OCI-LY3 (cell line): ENCODE results near the gene PALD1.
A peak's percentile ranks its signal among the peaks of the same experiment; 100 is the strongest.

Experiments
- H2AFZ ChIP-seq: fragments of 200-600, 300-600 bp; shearing (Covaris generic); 2 replicates; pipeline ENCODE4 v1.6.0; 2014; ENCODE audit warnings: antibody characterized with exemption, low read depth, low read length
- H3K27ac ChIP-seq: fragments of 200-600, 300-600 bp; sonication (generic); 2 replicates; pipeline ENCODE4 v1.5.1; 2014; ENCODE audit warnings: mild to moderate bottlenecking, low read length, moderate library complexity, mixed read lengths
- H3K27me3 ChIP-seq: fragments of 200-600, 300-600 bp; sonication (generic); 2 replicates; pipeline ENCODE4 v1.6.1; 2014; ENCODE audit warnings: low read depth, low read length, mixed read lengths
- H3K36me3 ChIP-seq: fragments of 200-600, 300-600 bp; sonication (generic); replicated peaks from 2 replicates; pipeline ENCODE3; 2014; ENCODE audit warnings: low read depth, low read length, mixed read lengths
- H3K4me1 ChIP-seq: fragments of 300-600, 200-600 bp; sonication (generic); 2 replicates; pipeline ENCODE4 v1.6.1; 2014; ENCODE audit warnings: low read length, mixed read lengths
- H3K4me2 ChIP-seq: fragments of 200-600, 300-600 bp; sonication (generic); 2 replicates; pipeline ENCODE4 v1.6.1; 2014; ENCODE audit warnings: low read length, mixed read lengths
- H3K4me3 ChIP-seq: fragments of 300-600, 200-600 bp; sonication (generic); 2 replicates; pipeline ENCODE4 v1.5.1; 2014; ENCODE audit warnings: antibody characterized with exemption, mild to moderate bottlenecking, low read length, moderate library complexity
- H3K79me2 ChIP-seq: fragments of 300-600, 200-600 bp; shearing (Covaris generic); 2 replicates; pipeline ENCODE4 v1.6.1; 2014; ENCODE audit warnings: mild to moderate bottlenecking, low read length, mixed read lengths
- H3K9ac ChIP-seq: fragments of 300-600, 200-600 bp; shearing (Covaris generic); 2 replicates; pipeline ENCODE4 v1.6.0; 2014; ENCODE audit warnings: mild to moderate bottlenecking, low read length, moderate library complexity
- H3K9me3 ChIP-seq: fragments of 200-600, 300-600 bp; shearing (Covaris generic); 2 replicates; pipeline ENCODE4 v1.6.1; 2014; ENCODE audit warnings: low read length, mixed read lengths; ENCODE audit not compliant: insufficient read depth
- H4K20me1 ChIP-seq: fragments of 200-600, 300-600 bp; sonication (generic); 2 replicates; pipeline ENCODE4 v1.6.1; 2016; ENCODE audit warnings: low read length, mixed read lengths; ENCODE audit not compliant: insufficient read depth
- EZH2phosphoT487 ChIP-seq: fragments of 200-600 bp; shearing (Covaris generic); IDR thresholded peaks from 2 replicates; pipeline ENCODE4 v1.6.1; 2018; ENCODE audit warnings: antibody characterized with exemption, mixed run types, low read depth
- TF ChIP-seq, protein P1 (sequence below): fragments of 200-600, 300-600 bp; sonication (generic); IDR thresholded peaks from 2 replicates; pipeline ENCODE4 v1.5.1; 2014; ENCODE audit warnings: antibody characterized with exemption, low read length, low read depth

The PALD1 gene

DNA sequence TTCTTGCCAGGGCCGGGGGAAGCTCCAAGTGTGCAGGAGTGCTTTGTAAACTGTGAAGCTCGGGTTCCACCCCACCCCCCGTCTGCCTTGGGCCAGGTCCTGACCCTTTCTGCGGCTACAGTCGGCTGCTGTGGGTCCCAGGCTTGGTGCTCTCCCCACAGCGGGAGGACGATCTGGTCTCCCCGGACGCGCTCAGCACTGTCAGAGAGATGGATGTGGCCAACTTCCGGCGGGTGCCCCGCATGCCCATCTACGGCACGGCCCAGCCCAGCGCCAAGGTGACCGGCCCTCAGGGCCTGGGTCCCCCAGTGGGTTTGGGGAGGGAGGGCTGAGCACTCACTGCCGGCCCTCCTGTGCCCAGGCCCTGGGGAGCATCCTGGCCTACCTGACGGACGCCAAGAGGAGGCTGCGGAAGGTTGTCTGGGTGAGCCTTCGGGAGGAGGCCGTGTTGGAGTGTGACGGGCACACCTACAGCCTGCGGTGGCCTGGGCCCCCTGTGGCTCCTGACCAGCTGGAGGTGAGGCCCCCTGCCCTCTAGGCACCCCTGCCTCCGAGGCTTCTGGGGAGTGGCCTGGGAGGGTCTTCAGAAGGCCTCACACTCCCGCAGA lies 60.3 kb downstream of the PALD1 start:
- Histone ChIP-seq H3K4me1 (0 out of 2 replicates have a peak, but pooled peaks cover under 1% of the 10 kb centered on the region), H3K36me3 (no peaks in the 10 kb centered on the region), H3K9me3 (no peaks in the 10 kb centered on the region), H3K79me2 (no peaks in the 10 kb centered on the region), H2AFZ (no peak overlapping the region), H3K9ac (no peak overlapping the region), H3K27me3 (no peaks in the 10 kb centered on the region), H3K27ac (no peak overlapping the region), H3K4me2 (no peak overlapping the region), H4K20me1 (no peaks in the 10 kb centered on the region), H3K4me3 (no peak overlapping the region)
- TF ChIP-seq, protein P1, sequence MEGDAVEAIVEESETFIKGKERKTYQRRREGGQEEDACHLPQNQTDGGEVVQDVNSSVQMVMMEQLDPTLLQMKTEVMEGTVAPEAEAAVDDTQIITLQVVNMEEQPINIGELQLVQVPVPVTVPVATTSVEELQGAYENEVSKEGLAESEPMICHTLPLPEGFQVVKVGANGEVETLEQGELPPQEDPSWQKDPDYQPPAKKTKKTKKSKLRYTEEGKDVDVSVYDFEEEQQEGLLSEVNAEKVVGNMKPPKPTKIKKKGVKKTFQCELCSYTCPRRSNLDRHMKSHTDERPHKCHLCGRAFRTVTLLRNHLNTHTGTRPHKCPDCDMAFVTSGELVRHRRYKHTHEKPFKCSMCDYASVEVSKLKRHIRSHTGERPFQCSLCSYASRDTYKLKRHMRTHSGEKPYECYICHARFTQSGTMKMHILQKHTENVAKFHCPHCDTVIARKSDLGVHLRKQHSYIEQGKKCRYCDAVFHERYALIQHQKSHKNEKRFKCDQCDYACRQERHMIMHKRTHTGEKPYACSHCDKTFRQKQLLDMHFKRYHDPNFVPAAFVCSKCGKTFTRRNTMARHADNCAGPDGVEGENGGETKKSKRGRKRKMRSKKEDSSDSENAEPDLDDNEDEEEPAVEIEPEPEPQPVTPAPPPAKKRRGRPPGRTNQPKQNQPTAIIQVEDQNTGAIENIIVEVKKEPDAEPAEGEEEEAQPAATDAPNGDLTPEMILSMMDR, result no peak
- TF ChIP-seq EZH2phosphoT487, result no peak

DNA sequence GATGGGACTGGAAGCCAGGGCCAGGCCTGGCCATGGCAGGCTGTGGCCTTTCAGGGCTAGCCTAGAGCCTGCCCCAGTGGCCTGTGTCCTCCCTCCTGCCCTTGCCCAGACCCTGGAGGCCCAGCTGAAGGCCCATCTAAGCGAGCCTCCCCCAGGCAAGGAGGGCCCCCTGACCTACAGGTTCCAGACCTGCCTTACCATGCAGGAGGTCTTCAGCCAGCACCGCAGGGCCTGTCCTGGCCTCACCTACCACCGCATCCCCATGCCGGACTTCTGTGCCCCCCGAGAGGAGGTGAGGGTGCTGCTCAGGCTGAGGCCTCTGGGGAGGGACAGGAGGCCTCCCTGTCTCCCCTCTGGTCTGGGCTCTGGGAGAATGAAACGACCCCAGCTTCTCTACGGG lies 60.9 kb downstream of the PALD1 start:
- Histone ChIP-seq H3K9ac (no peak overlapping the region), H3K4me1 (peaks cover 6% of the 10 kb centered on the region; the same call in 1 of the 2 replicates), H3K79me2 (no peaks in the 10 kb centered on the region), H2AFZ (no peak overlapping the region), H3K9me3 (no peaks in the 10 kb centered on the region), H3K4me2 (no peak overlapping the region), H3K4me3 (no peak overlapping the region), H3K27ac (no peak overlapping the region), H3K27me3 (no peaks in the 10 kb centered on the region), H4K20me1 (no peaks in the 10 kb centered on the region), H3K36me3 (peaks cover 3% of the 10 kb centered on the region)
- no peak for TF ChIP-seq EZH2phosphoT487
- TF ChIP-seq, protein P1, result no peak

DNA sequence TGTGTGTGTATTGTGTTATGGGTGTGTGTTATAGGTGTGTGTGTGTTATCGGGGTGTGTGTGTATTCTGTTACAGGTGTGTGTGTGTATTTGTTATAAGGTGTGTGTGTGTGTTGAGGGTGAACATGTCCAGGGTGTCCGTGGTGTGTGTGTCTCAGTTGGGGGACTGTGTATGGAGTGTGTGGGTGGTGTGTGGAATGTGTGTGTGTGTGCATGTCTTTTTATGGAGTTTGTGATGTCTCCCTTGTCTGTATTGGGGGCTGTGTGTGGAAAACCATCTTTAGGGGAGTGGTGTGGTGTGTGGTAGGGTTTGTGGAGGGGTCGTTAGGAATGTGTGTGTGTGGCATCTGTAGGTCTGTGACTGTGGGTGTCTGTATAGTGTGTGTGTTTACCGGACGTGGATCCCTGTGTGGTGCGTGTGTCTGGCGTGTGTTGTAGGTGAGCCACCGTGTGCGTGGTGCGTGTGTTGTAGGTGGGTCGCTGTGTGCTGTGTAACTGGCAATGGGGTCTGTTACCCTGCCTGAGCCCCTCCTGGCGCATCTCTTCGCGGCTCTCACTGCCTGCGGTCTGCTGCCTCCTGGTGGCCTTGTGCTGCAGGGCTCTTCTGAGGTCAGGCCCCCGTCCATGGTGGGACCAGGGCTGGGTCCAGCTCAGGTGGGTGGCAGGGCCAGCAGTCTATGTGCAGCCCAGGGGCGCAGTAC lies 61.7 kb downstream of the PALD1 start:
- H3K4me1 ChIP-seq, result peaks cover 10% of the 10 kb centered on the region; the same call in 1 of the 2 replicates
- H3K9ac ChIP-seq, result no peak overlapping the region
- H3K9me3 ChIP-seq, result no peaks in the 10 kb centered on the region
- no peaks in the 10 kb centered on the region for H3K27me3 ChIP-seq
- H4K20me1 ChIP-seq, result no peaks in the 10 kb centered on the region
- H3K79me2 ChIP-seq, result no peaks in the 10 kb centered on the region
- H3K36me3 ChIP-seq, result peaks cover 3% of the 10 kb centered on the region
- no peak for TF ChIP-seq EZH2phosphoT487
- TF ChIP-seq, protein P1, result peak; percentile 67
- no peak overlapping the region for H3K4me2 ChIP-seq
- no peak overlapping the region for H3K27ac ChIP-seq
- H2AFZ ChIP-seq, result no peak overlapping the region
- H3K4me3 ChIP-seq, result no peak overlapping the region

DNA sequence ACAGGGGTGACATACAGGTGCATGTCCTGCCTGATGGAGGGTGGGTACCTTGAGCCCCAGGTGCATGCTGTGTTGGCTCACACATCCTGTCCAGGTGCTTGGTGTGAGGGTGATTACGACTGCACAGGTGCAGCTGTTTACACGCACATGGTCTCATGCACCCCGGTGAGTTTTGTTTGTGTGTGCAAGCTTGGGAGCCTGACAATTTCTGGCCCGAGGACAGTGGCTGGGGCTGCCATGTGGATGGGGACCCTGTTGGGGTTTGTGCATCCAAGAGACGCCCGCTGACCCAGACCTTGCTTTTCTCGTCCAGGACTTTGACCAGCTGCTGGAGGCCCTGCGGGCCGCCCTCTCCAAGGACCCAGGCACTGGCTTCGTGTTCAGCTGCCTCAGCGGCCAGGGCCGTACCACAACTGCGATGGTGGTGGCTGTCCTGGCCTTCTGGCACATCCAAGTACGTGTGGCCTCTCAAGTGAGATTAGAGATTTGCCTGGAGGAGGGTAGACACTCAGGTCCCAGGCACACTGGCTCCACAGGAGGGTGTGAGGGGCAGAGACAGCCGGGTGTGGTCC lies 62.3 kb downstream of the PALD1 start:
- Histone ChIP-seq H3K9me3 (no peaks in the 10 kb centered on the region), H3K27ac (no peak overlapping the region), H3K79me2 (no peaks in the 10 kb centered on the region), H3K36me3 (peaks cover 3% of the 10 kb centered on the region), H3K27me3 (no peaks in the 10 kb centered on the region), H3K4me3 (no peak overlapping the region), H3K4me1 (peaks cover 10% of the 10 kb centered on the region; the same call in 1 of the 2 replicates), H3K9ac (no peak overlapping the region), H3K4me2 (no peak overlapping the region), H2AFZ (no peak overlapping the region), H4K20me1 (no peaks in the 10 kb centered on the region)
- TF ChIP-seq EZH2phosphoT487, result no peak
- TF ChIP-seq, protein P1, result no peak
